IPS-11a (cell line): Measurements from ENCODE around the gene NADK.

Experiments
- H3K4me3 ChIP-seq: one replicate; pipeline ENCODE4 v1.5.1; 2013; ENCODE audit warnings: low read depth, low read length, control low read depth

Gene NADK

DNA sequence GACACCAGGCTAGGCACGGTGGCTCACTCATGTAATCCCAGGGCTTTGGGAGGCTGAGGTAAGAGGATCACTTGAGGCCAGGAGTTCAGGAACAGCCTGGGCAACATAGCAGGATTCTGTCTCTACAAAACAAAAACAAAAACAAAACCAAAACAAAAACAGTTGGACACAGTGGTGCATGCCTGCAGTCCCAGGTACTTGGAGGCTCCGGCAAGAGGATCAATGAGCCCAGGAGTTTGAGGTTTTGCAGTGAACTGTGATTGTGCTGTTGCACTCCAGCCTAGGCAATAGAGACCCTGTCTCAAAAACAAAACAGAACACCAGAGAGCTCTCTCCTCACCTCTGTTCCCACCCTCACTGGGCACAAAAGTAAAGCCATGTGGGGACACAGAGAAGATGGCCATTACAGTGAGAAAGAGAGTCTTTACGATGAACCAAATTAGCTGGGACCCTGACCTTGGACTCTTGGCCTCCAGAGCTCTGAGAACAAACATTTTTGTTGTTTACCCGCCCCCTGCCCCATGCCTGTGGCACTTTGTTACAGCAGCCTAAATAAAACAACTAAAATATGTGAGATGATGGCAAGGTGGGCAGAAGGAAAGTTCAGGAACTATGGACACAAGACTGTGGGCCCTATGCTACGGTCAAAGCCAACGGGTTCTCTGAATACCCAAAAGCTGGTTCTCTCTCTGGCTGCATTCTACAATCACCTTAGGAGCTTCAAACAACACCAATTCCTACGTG, 9.8 kb downstream of the NADK start:
- no peak overlapping the region for H3K4me3 ChIP-seq

DNA sequence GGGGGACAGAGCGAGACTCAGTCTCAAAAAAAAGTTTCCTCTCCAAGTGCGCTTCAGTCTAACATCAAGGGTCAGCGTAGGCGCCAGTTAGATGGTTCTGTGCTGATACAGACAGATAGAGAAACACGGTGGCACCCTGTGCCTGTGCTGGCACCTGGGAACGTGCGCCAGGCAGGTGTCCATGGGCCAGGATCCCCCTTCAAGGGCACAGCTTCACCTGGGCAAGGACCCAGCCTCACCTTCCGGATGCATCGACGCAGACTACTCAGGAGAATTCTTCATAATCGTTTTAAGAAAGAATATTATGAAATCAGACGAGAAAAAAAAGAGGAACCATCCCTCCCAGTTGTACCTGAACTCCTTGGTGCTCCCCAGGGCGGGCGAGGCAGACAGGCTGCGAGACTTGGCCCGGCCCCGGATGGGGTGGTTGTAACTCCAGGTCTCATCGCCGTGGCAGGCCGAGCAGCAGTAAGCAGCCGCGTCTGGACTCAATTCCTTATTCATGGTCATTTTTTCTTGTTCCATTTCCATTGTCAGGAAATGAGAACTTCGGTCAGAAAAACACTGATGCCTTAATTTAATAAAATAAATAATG, 13.3 kb downstream of the NADK start:
- H3K4me3 ChIP-seq, result no peak overlapping the region

DNA sequence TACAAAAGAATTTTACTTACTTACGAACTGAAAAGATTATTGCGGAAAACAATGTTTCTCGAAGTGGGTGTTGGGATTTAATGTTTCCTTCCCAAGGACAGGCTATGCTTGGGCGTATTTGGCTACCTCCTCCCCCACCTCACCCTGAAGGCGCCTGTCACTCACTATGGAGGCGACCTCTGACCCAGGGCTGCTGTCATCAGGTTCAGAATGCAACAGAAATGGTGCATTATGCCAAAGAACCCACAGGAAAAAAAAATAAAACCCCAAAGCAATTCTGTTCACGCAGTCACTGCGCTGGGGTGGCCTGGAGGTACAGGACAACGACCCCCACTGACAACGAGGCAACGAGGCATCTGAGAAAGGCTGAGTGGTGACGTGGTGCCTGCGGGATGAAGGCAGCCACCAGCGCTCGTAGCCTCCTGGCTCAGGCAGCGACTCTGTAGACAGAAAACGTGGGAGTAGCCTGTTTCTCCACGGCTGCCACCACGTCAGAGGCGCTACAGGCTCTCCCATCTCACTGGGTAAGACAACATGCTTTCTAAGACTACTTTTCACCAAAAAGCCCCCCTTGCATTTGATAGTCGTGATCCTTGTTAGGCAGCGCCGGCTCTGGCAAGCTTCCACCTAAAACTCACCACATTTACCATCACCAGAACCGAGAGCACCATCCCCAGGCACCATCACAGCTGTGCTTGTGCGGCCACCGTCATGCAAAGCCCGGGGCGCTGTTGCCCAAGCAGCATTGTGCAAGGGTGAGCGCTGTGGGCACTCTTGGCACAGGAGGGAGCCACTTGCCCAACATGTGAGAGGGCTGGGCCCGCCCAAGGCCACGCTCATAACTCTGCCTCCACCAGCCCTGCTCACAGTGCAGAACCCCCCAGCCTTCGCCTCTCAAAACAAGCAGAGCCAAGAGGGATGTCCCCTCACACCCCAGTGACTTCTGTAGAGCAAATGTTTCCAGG, 14.3 kb downstream of the NADK start:
- no peak overlapping the region for H3K4me3 ChIP-seq

DNA sequence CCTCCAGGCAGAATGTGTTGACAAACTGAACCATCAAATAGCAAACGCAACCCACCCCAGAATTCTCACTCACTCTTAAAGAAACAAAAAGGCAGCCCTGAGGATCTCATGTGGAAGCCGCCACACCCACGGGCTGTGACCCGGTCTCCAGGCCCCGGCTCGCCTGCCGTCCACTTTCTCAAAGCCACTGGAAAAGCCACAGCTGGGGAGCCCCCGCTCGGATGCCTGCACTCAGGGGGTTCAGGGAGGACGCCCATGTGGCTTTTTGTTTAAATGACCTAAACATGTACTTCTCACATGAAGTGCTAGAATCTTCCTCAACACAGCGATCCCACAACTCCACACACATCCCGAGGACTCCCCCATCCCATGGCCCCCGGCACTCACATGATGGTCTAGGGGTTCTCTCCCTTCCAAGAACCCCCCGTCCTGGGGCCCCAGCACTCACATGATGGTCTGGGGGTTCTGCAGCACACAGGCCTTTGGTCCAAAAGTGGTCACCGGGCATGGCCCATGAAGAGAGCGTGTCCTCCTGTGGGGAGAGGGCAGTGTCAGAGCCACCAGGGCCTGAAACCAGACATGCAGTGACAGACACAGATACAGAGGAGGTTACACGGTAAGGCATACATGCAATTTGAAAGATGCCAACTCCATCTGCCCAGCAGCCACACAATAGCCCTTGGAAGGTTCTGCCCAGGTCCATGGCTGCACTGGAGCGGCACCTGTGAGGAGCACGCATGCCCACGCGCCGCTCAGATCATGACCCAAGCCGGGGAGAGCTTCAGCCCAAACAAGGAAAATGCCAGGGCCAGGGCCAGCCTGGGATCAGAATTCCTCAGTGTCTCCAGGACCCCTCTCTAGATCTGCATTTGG, 16.5 kb downstream of the NADK start:
- no peak overlapping the region for H3K4me3 ChIP-seq

DNA sequence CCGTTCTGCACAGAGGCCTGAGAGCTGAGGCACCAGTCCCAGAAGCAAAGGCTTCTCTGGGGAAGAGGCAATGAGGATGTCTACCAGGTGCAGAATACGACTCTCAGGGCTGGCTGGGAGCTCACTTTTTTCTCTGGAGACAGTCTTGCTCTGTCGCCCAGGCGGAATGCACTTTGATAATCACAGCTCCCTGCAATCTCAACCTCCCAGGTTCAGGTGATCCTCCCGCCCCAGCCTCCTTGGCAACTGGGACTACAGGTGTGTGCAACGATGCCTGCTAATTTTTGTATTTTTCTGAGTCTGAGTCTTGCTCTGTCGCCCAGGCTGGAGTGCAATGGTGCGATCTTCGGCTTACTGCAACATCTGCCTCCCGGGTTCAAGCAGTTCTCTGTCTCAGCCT, 17.6 kb downstream of the NADK start:
- no peak overlapping the region for H3K4me3 ChIP-seq

DNA sequence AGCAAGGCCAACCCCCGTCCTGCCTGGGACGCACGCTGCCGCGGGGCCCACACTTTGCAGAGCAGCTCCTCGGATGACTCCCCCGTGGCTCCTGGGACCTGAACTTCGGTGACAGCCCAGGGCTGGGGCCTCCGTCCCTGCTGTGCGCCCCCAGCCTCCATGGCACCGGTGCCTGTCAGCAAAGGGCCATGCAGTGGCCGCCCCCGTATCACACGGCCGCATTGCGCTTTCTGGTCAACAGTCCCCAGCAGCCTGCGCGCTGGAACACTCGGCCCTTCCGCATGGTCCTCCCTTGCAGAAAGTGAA, 18.0 kb downstream of the NADK start:
- H3K4me3 ChIP-seq, result no peak overlapping the region

DNA sequence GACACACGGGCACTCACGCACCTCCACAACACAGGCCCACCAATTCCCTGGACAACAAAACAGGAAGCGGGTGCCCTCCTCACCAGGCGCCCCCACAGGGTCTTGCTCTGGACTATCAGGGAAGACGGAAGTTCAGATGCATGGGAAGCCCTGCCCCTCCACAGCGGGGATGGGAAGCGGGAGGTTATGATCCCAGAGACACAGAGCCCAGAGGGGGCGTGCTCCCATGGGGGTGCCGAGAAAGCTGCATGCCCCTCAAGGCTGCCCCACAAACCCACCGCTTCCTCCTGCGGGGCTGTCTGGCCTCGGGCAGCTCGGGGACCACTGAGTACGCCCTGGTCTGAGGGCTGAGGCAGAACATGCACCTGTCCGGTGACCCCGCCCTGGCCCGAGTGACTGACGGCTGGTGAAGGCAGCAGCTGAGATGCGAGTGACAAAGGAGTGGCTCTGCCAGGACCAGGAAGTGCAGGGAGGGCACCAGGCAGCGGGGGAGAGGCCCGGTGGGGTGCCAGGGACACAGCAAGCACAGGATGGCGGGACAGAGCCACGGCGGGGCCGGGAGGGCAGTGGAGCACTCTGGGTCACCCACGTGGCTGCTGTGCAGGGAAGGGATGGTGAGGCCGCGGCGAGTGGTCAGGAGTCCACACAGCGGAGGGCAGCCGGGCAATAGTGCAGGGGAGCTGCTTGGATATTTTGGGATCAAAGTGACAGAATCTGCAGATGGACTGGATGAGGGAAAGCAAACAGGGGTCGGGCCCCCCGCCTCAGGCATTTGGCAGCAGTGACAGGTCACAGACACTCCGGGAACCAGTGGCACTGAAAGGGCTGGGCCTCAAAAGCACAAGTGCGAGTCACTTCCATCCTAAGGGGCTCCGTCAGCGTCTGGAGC, 18.6 kb downstream of the NADK start:
- H3K4me3 ChIP-seq, result no peak overlapping the region

DNA sequence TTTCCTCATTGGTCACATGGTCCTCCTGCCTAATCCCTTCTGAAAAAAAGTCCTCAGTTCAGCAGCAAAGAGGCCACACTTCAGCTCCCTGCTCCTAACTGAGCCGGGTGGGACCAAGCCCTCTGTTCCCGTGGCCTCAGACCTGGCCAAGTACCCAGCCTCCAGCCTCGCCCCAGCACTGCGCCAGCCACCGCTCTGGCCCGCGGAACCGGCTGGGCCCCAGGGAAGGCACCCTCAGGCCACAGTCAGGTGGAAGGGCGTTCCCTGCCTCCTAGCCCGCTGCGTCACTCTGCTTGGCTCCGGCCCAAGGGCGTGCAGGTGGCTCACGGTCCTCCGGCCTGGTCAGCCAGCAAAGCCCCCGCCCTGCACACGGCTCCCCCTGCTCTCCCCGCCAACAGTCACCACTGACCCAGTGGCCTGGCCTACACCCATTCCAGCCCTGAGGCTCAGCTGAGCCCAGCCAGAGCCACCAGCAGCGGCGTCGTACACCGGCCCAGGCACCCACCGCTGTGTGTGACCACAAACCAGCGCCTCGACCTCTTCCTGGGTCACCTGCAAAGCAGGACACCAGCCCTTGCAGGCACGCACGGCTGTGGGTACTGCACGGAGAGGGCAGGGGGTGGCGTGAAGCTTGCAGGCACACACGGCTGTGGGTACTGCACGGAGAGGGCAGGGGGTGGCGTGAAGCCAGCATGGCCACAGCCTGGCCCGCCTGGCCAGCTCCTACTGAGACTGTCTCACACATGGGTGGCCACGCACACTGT, 19.4 kb downstream of the NADK start:
- H3K4me3 ChIP-seq, result no peak overlapping the region

DNA sequence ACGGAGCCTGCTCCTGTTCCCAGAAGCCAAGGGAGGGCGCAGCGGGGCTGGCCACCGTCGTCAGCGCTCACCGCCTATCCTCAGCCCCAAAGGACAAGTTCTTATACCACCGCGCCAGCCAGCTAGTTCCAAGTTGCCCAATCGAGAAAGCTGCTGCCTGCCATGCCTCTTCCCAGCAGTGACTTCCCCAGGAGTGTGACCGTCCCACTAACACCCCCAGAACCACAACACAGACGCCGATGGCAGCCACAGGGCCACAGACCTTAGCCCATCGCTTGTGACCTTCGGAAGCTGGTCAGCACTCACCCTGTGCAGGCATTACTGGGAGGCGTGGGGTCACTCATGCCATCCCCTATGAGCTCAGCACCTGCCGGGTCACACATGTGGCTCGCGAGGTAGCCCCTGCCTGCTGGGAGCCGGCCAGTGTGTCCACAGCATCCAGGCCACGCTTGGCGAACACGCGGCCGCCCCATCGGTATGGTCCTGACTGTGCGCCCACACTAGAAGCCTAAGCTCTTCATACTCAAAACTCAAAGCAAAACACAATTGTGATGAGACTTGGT, 20.1 kb downstream of the NADK start:
- H3K4me3 ChIP-seq, result no peak overlapping the region

DNA sequence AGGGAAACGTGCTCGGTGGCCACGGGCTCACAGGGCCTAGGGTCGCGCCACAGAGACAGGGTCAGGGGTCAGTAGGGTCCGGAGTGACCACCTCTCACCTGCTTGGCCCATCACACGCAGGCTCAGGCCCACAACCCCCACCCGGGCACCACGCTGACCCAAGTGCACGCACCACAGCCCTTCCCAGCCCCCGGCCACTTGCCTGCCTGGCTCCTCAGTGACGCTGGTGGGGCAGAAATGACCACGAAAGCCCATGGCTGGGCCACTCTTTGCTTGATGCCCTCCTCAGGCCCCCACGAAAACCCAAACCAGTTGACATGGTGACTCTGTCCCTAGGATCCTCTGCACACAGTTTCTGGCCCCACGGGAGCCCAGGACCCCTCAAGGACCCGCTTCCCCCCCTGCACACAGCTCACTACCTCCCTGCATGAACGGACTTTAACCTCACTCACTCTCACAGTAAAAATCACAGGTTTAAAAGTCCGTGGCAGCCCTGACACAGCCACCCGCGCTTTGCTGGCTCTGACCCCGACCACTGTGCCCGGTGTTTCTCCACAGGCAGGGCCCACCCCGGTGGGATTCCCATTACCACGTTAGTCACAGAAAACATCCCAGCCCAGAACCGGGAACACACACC, 20.7 kb downstream of the NADK start:
- no peak overlapping the region for H3K4me3 ChIP-seq

DNA sequence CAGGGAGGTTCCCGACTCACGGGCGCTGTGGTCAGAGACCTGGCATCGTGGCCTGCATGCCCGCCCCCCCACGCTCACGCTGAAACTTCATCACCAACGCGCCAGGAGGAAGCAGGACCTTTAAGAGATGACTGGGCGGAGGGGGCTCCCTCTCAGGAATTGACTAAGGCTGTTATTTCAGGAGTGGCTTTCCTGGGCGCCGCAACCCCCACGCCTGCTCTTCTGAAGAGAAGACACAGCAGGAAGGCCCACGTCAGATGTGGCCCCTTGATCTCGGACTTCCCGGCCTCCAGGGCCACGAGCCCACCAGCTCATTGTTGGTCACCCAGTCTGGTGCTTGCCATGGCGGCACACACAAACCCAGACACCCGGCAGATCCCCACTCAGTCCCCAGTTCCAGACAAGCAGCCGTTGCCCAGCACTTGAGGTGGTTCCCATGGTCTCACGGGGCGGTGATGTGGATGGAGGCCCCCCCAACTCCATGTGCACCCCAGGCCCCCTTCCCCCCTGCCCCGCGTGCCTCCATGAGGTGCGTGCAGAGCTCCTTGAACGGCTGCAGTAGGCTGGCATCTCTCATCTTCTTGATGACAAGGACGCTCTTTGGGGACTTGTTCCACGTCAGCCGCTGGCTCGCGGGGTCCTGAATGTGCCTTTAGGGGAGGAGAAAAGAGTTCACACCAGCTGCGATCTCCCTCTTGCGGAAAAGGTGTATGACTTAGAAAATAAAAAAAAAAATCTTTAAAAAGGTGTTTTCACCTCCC, 21.4 kb downstream of the NADK start:
- H3K4me3 ChIP-seq, result no peak overlapping the region

DNA sequence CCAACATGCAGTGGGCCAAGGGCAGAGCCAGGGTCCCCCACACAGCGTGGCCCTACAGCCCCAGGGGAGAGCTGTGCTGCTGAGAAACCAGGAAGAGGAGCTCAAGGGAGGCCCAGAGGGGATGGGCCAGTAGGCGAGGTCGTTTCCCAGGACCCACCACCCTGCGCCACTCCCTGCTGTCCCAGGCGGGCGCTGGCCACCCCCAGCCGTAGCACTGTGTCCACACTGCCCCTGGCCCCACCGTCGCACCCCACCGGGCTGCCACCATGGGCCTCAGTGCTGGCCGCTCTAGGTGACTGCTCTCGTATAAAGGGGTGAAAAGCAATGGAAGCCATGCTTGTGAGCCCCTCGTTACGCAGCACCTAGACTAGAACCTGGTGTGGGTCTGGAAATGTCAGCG, 22.4 kb downstream of the NADK start:
- no peak overlapping the region for H3K4me3 ChIP-seq

DNA sequence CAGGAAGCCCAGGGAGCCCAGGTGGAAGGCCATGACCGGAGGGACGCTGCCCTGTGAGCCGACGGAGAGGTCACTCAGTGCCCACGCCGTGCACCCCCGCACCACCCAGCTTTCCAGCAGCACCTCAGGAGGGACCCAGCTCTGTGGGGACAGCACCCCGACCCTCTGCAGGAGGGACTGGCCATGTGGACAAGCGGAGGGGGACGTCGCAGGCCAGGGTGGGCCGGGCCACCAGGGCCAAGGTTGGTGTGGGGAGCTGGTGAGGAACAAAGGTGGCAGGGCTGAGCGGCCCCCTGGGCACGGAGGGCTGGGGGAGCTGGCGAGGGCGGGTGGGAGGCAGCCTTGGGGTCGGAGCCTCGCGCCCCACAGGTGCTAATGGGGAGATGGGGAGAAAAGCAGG, 22.8 kb downstream of the NADK start:
- no peak overlapping the region for H3K4me3 ChIP-seq

DNA sequence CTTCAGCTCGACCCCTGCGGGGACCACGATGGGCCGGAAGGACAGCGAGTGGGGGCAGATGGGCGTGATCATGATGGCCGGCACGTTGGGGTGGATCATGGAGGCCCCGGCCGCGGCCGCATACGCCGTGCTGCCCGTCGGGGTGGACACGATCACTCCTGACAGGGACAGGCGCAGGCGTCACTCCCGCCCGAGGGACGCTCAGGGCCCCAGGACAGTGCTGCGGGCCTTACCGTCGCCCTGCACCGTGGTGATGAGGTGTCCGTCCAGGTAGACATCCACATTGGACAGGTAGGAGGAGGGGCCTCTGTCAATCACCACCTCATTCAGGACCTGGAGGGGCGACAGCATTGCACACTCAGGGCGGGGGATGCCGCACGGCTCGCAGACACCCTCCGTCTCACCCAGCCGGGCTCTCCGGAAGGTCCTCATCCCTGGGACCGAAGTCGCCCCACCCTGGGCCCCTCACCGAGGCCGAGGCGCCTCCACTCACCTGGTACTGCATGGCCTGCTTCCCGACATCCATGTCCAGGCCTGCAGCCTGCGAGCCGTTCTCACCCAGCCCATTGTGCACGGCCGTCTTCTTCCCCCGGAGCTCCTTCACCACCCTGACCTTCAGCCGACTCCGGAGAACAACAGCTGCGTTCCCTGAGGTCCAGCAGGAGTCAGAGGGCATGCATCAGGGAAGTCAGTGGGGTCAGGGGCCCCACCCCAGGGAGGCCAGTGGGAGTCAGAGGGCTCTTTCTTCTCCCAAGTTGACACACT, 24.0 kb downstream of the NADK start:
- H3K4me3 ChIP-seq, result no peak overlapping the region

DNA sequence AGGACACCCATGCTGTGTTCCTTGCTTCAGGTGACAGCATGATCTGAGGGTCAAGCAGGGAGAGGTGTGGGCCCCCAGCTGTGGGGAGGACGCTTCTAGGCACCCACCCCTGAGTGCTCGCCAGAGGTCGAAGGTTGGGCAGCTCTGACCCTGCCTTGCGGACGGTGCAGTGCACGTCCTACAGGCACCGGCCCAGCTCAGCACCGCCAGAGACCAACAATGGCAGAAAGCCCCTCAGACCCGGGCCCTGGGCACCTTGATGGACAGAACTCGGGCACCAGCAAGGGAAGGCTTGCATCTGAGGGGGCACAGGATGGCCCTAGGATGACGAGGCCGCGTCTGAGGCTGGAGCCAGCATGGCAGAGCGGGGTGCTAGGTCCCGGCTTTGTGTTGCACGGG, 24.7 kb downstream of the NADK start:
- no peak overlapping the region for H3K4me3 ChIP-seq

DNA sequence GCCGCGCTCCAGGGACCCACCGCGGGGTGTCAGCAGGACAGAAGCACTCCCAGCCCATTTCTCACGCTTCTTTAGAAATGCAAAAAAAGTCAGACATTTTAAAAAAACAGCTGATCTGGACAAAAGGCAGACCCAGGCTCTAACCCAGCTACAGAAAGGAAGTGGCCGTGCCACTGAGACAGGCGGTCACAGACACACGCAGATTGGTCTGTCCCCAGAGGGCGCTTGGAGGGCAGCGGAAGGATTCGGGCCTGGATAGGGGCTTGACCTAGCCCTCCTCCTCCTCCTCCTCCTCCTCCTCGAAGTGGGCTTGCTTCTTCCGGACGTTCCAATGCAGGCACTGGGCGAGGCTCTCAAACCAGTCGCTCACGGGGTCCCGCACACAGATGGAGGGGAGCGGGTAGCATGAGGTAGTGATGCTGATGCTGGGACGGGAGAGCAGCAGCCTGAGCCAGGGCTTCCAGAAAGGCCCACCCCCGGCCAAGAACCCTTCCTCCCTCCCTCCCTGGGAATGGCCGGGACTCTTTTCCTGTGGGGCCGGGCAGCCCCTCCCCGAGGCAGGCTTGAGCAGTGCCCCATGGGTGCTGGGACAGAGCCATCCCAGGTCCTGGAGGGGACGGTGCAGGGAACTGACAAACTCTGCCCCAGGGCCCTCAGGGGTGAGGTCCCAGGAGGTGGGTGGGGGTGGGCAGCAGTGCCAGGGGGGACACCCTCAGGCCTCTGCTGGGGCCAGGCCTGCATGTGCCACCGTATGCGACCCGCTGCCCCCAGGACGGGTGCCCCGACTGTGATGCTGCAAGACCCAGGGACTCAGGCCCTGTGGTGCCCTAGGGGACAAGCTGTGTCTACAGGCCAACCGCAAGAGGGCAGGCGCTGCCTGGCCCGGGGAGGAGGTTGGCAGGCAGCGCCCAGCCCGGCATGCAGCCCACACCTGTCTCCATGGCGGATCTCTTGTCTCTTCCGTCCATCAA, 25.3 kb downstream of the NADK start:
- no peak overlapping the region for H3K4me3 ChIP-seq
